Activated CD4-positive, alpha-beta T cell treated with anti-CD3 and anti-CD28 coated beads, Interleukin-2, amount 50 U/mL, for 1 hour (primary cell): ENCODE measurements around the gene FYCO1.
"Not testable (repeated sequence)": the region's sequence is repeated elsewhere in the genome, so short reads cannot be mapped to it uniquely, and the experiment has no call there.

ENCODE experiments used
- DNase-seq: peaks from one replicate; pipeline ENCODE4 v3.0.0-alpha.2; 2020

FYCO1 gene

GRCh38 chr3:45995236-45996192, at the start of gene FYCO1:
Gene FYCO1, minus strand, starts transcription at chr3:45995824. Its CDS starts 10,914 bp downstream, at chr3:45984910.
- DNase-seq: peak; percentile 85

GRCh38 chr3:46038916-46039315, 43.3 kb upstream of the FYCO1 start:
- no peak for DNase-seq

GRCh38 chr3:46038071-46038470, 42.4 kb upstream of the FYCO1 start:
- not testable (repeated sequence) for DNase-seq

DNA sequence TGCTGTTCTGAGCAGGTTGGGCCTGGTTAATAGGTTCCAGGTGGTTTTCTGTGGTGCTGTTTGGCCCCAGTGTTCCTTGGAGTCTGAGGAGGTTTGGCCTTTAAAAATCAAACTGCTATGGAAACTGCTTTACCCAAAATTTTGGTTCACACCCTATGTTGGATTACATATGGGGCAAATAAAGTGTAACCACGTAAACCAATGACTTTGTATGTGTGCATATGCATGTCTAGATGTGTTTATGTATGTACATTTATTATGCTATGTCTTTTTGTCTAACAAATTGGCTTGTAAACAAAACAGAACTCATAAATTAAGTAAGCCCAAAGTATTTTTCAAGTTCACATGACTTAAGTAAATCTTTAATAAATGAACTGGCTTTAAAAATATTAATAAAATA, 40.6 kb upstream of the FYCO1 start:
- no peak for DNase-seq

DNA sequence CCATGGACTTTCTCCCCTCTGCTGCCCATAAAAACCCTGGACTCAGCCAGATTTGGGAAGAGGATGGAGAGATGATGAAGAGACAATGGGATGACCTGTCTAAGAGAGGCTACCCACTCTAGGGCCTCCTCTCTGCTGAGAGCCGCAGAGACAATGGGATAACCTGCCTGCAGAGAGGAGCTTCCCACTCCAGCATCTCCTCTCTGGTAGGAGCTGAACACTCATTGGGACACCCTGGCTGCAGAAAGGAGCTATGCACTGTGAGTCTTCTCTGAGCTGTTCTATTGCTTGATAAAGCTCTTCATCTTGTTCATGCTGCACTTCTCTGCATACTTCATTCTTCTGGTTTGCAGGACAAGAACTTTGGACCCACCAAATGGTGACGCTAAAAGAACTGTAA, 36.1 kb upstream of the FYCO1 start:
- DNase-seq: no peak

GRCh38 chr3:46031269-46031668, 35.6 kb upstream of the FYCO1 start:
- no peak for DNase-seq

- no peak for DNase-seq
These were observed 35.0 kb upstream of the FYCO1 start for GRCh38 chr3:46030626-46031025.

- DNase-seq: no peak
These were observed 34.4 kb upstream of the FYCO1 start for GRCh38 chr3:46029953-46030543.

DNA sequence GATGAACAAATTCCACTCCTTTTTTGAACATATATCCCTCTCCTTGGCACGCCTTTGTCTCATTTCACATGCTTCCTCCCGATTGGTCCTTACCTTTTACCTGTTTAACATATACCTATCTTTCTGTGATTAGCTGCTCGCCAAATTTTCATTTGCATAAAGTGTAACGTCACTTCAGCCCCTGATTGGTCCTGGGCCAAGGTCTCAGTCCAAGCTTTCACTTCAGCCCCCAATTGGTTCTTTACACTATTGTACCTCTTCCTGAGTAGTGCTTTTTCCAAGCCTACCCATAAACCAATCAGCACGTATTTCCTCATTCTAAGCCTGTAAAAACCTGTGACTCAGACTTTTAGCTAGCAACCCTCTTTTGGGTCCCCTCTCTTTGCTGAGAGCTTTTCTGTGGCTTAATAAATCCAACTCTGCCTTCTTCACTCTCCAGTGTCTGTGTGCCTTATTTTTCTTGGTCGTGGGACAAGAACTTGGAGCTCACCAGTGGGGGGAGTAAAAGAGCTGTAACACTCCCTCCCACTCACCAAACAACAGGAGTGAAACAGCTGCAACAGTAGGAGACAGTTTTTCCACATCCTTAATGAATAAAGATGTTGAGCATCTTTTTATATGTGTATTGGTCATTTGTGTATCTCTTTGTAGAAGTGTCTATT, 32.2 kb upstream of the FYCO1 start:
- no peak for DNase-seq

- DNase-seq: no peak
These were observed 31.5 kb upstream of the FYCO1 start, which contains the start of gene XCR1 for GRCh38 chr3:46027021-46027705. Gene XCR1, minus strand, starts transcription at chr3:46027483. Its CDS starts 5,536 bp downstream, at chr3:46021947.

DNA sequence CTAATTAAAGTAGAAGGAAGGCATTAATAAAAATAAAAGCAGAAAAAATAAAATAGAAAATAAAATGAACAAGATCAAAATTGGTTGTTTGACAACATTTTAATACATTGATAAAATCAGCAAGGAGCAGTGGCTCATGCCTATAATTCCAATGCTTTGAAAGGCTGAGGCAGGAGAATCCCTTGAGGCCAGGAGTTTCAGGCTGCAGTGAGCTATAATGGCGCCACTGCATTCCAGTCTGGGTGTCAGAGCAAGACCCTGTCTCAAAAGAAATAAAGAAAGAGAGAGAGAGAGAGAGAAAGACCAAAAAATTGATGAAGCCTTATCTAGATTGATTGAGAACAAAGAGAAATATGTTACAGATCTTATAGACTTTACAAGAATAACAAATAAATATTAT, 29.5 kb upstream of the FYCO1 start:
- DNase-seq: no peak

- DNase-seq: no peak
These were observed 28.5 kb upstream of the FYCO1 start for GRCh38 chr3:46024131-46024530.

DNA sequence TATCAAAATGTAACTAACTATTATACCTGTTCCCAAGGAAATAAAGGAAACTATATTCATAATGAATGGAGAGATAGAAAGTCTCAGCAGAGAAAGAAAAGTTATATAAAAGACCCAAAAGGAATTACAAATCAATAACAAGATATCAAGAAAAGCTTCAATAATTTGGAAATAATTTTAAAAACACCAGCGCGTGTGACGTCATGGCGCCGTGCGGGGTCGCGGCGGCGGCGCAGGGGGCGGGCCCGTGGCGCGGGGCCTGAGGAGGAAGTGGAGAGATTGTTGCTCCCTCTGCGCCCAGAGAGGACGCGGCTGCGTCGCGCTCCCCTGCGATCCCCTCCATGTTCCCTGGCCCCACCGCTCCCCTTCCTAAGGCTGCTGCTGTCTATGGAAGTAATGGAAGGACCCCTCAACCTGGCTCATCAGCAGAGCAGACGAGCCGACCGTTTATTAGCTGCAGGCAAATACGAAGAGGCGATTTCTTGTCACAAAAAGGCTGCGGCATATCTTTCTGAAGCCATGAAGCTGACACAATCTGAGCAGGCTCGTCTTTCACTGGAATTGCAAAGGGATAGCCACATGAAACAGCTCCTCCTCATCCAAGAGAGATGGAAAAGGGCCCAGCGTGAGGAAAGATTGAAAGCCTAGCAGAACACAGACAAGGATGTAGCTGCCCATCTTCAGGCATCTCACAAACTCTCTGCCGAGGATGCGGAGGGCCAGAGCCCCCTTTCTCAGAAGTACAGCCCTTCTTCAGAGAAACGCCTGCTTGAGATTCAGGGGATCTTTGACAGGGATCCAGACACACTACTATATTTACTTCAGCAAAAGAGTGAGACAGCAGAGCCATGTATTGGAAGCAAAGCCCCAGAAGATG, 27.5 kb upstream of the FYCO1 start:
- no peak for DNase-seq

- no peak for DNase-seq
These were observed 25.9 kb upstream of the FYCO1 start for GRCh38 chr3:46021516-46021915.

DNA sequence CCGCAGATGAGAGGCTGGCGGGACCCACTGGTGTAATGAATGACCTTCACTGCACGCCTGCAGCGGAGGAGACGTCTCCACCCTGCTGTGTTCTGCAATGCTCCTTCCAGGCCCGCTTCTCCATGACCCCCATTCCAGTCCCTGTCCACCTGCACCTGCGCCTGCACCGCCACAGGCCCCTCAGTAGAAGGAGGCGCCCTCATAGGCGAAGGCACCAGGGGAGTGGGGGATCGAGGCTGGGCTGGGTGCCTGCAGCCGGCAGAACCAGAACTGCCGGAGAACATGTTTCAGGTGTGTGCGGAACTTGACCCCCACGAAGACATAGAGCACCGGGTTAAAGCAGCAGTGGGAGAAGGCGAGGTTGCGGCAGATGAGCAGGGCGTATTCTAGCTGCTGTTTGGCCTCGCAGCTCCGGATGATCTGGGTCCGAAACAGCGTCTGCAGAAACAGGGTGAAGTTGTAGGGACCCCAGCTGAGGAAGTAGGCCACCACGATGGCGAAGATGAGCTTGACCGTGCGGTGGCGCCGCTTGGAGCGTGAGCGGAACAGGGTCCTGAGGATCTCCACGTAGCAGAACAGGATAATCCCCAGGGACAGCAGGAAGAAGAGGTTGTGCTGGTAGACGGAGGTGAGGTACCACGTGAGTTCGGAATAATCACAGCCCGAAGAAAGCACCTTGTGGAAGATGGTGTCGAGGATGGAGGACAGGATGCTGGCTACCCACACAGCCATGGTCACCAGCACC, 25.3 kb upstream of the FYCO1 start:
- no peak for DNase-seq

DNA sequence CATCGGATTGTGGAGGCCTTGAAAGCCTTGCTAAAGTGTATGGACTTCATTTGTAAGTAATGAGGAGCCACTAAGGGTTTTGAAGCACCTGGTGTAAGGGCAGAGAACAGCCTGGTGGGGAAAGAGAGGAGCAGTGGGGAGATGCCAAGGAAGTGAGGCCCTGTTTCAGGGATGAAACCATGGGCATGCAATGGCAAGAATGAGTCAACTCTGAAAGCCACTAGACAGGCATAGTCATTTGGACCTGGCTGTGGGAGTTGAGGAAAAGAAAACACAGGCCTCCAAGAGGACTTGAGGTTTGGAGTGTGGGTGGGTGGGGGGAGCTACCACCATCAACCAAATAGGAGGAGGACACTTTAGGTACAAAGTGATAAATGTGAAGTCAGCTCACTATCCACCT, 24.1 kb upstream of the FYCO1 start:
- DNase-seq: no peak

DNA sequence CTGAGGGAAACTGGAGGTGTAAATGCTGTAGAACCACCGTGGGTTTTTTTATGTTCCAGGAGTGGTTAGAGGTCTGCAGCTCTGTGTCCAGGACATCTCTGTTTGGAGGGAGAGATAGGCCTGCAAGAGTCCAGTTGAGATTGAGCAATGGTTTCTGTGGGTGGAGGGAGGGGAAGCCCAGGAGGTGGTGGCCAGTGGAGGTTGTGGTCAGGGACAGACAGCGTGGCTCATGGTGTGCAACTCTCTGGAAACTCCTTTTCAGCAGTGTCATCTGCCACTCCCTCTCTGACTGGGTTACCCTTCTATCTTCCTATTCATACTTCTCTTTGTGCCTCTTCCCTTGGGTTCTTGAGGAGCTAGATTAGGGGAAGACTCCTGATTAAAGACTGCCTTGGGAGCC, 22.1 kb upstream of the FYCO1 start:
- no peak for DNase-seq

DNA sequence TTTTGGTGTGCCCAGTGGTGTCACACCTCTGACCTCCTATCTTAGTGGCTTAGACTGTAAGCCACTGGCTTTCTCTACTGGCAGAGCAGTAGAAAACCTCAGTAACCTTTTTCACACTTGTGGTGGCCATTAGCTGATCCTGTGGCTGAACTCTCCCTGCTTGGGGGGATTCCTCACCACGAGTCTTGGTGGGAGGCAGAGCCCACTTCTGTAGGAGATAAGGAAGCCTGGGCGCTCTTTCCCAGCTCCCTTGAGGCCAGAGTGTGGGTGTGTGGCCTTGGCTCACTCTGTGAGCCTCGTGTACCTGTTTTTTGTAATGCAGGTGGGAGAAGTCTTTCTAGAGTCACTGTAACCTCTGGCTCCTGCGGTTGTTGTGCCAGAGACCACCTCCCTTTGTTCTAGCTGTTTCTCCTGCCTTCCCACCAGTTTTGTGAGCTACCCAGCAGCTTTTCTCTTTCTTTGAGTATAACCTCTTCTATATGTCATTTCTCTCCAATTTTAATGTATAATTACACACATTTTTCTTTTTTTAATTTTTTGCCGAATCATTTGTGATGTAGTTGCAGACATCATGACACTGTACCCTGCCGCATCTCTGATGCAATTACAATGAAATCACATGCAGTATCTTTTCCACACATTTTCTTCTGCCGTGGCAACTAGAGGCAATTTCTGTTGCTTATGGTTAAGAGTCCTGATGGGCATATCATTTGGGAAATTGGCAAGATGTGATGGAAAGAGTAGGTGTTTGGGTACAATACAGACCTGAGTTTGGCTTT, 17.9 kb upstream of the FYCO1 start:
- no peak for DNase-seq

- DNase-seq: no peak
These were observed 16.6 kb upstream of the FYCO1 start for GRCh38 chr3:46012246-46012645.

GRCh38 chr3:46010519-46011113, 15.0 kb upstream of the FYCO1 start:
- DNase-seq: no peak
